Subcutaneous abdominal adipose tissue (tissue), 5 donors: ENCODE results near the gene SMTN.

Source experiments
- H3K27ac ChIP-seq: one replicate; pipeline ENCODE4 v1.7.0; 2013; ENCODE audit warnings: low read depth, mild to moderate bottlenecking, inconsistent platforms, low read length, moderate library complexity
- H3K27me3 ChIP-seq, 5 donors: one replicate each; pipeline ENCODE4 v1.7.0; 2013; ENCODE audit warnings: low read length in 5 of 5, inconsistent platforms in 1 of 5; ENCODE audit not compliant: control insufficient read depth in 5 of 5, insufficient read depth in 4 of 5
- H3K36me3 ChIP-seq, 5 donors: one replicate each; pipeline ENCODE4 v1.7.0; 2013; ENCODE audit warnings: low read length in 5 of 5; ENCODE audit not compliant: control insufficient read depth in 5 of 5, insufficient read depth in 5 of 5
- H3K4me1 ChIP-seq, 5 donors: one replicate each; pipeline ENCODE4 v1.7.0; 2013; ENCODE audit warnings: low read length in 5 of 5, mild to moderate bottlenecking in 3 of 5, moderate library complexity in 1 of 5; ENCODE audit not compliant: control insufficient read depth in 5 of 5, insufficient read depth in 5 of 5
- H3K4me3 ChIP-seq, 5 donors: one replicate each; pipeline ENCODE4 v1.7.0; 2013; ENCODE audit warnings: low read length in 5 of 5, low read depth in 1 of 5
- H3K9ac ChIP-seq, 5 donors: one replicate each; pipeline ENCODE4 v1.7.0; 2013; ENCODE audit warnings: low read length in 5 of 5, mild to moderate bottlenecking in 4 of 5, moderate library complexity in 3 of 5
- H3K9me3 ChIP-seq, 5 donors: one replicate each; pipeline ENCODE4 v1.7.0; 2013; ENCODE audit warnings: low read length in 5 of 5; ENCODE audit not compliant: control insufficient read depth in 5 of 5
- donor health status: healthy.
- donor health status: healthy.
- donor health status: healthy.
- donor health status: healthy.
- donor health status: healthy.

Gene SMTN

GRCh38 chr22:31088233-31088986 is 7.3 kb downstream of the SMTN start:
- H3K27ac ChIP-seq = no peak overlapping the region
- no peaks in the 10 kb centered on the region for H3K27me3 ChIP-seq
- no peak overlapping the region for H3K4me3 ChIP-seq
- no peaks in the 10 kb centered on the region for H3K9me3 ChIP-seq
- peaks cover 10 to 55% (median 37%) of the 10 kb centered on the region in 5 donors for H3K4me1 ChIP-seq
- H3K36me3 ChIP-seq = peaks cover 0 to 69% (median 68%) of the 10 kb centered on the region in 5 donors
- peak overlapping the region in 1 of 5 donors; percentile 27 for H3K9ac ChIP-seq

- H3K4me1 ChIP-seq = peaks cover 3 to 44% (median 26%) of the 10 kb centered on the region in 5 donors
- H3K9ac ChIP-seq = peak overlapping the region in 1 of 5 donors; percentile 27
- no peak overlapping the region for H3K27ac ChIP-seq
- H3K27me3 ChIP-seq = no peaks in the 10 kb centered on the region
- no peak overlapping the region for H3K4me3 ChIP-seq
- peaks cover 0 to 79% (median 72%) of the 10 kb centered on the region in 5 donors for H3K36me3 ChIP-seq
- no peaks in the 10 kb centered on the region for H3K9me3 ChIP-seq
Observed at GRCh38 chr22:31089160-31090100, 8.3 kb downstream of the SMTN start.

- no peak overlapping the region for H3K9ac ChIP-seq
- no peaks in the 10 kb centered on the region for H3K27me3 ChIP-seq
- peaks cover 0 to 88% (median 82%) of the 10 kb centered on the region in 5 donors for H3K36me3 ChIP-seq
- H3K9me3 ChIP-seq = no peaks in the 10 kb centered on the region
- no peak overlapping the region for H3K4me3 ChIP-seq
- no peak overlapping the region for H3K27ac ChIP-seq
- H3K4me1 ChIP-seq = peaks cover 3 to 36% (median 19%) of the 10 kb centered on the region in 5 donors
Observed at GRCh38 chr22:31090217-31091085, 9.3 kb downstream of the SMTN start.

GRCh38 chr22:31091106-31091975 is 10.2 kb downstream of the SMTN start:
- H3K4me1 ChIP-seq = peaks cover 0 to 27% (median 10%) of the 10 kb centered on the region in 5 donors
- no peak overlapping the region for H3K4me3 ChIP-seq
- H3K27ac ChIP-seq = no peak overlapping the region
- H3K9ac ChIP-seq = no peak overlapping the region
- no peaks in the 10 kb centered on the region for H3K9me3 ChIP-seq
- peaks cover 0 to 96% (median 91%) of the 10 kb centered on the region in 5 donors for H3K36me3 ChIP-seq
- H3K27me3 ChIP-seq = no peaks in the 10 kb centered on the region

GRCh38 chr22:31092161-31092560 is 11.0 kb downstream of the SMTN start:
- Histone ChIP-seq H3K27ac (no peak overlapping the region), H3K4me3 (no peak overlapping the region), H3K36me3 (peaks cover 0 to 99% (median 96%) of the 10 kb centered on the region in 5 donors), H3K27me3 (no peaks in the 10 kb centered on the region), H3K9me3 (no peaks in the 10 kb centered on the region), H3K4me1 (peaks cover 0 to 19% (median 8%) of the 10 kb centered on the region in 5 donors), H3K9ac (no peak overlapping the region)

GRCh38 chr22:31093086-31093850 is 12.2 kb downstream of the SMTN start:
- H3K9ac ChIP-seq = no peak overlapping the region
- no peaks in the 10 kb centered on the region for H3K9me3 ChIP-seq
- no peak overlapping the region for H3K4me3 ChIP-seq
- peaks cover 0 to 12% (median 8%) of the 10 kb centered on the region in 5 donors for H3K4me1 ChIP-seq
- no peaks in the 10 kb centered on the region for H3K27me3 ChIP-seq
- no peak overlapping the region for H3K27ac ChIP-seq
- H3K36me3 ChIP-seq = peaks cover 0 to 96% (median 94%) of the 10 kb centered on the region in 5 donors

GRCh38 chr22:31094021-31094551 is 13.0 kb downstream of the SMTN start:
- Histone ChIP-seq H3K27ac (no peak overlapping the region), H3K4me1 (peaks cover 0 to 4% (median 1%) of the 10 kb centered on the region in 5 donors), H3K9me3 (no peaks in the 10 kb centered on the region), H3K4me3 (no peak overlapping the region), H3K9ac (no peak overlapping the region), H3K27me3 (no peaks in the 10 kb centered on the region), H3K36me3 (peaks cover 0 to 95% (median 92%) of the 10 kb centered on the region in 5 donors)

GRCh38 chr22:31094741-31095140 is 13.6 kb downstream of the SMTN start:
- H3K9me3 ChIP-seq = no peaks in the 10 kb centered on the region
- no peak overlapping the region for H3K4me3 ChIP-seq
- H3K36me3 ChIP-seq = peaks cover 0 to 95% (median 92%) of the 10 kb centered on the region in 5 donors
- H3K9ac ChIP-seq = no peak overlapping the region
- H3K4me1 ChIP-seq = no peaks in the 10 kb centered on the region
- no peak overlapping the region for H3K27ac ChIP-seq
- no peaks in the 10 kb centered on the region for H3K27me3 ChIP-seq
